K562 (cell line): ENCODE results near the gene LRRC8E.

Source experiments
- DPF2 ChIP-seq: fragments of 450-650 bp; IDR thresholded peaks from 2 replicates; pipeline ENCODE4 v1.6.1; 2016
- EP300 ChIP-seq: IDR thresholded peaks from 2 replicates; pipeline ENCODE4 v1.6.1; 2012; ENCODE audit warnings: low read length, improper control_type of control experiment
- EZH2 ChIP-seq: IDR thresholded peaks from 2 replicates; pipeline ENCODE4 v1.6.1; 2012; ENCODE audit warnings: low read depth, mild to moderate bottlenecking, inconsistent platforms, low read length, borderline replicate concordance
- JUNB ChIP-seq: fragments of 450-650 bp; formaldehyde crosslinking; conservative IDR thresholded peaks from 2 replicates; pipeline ENCODE4 v1.4.0; 2020; ENCODE audit warnings: mild to moderate bottlenecking
- MYBL2 ChIP-seq, 2 experiments: fragments of 450-650 bp in 1 of 2; sonication (generic) in 1 of 2; formaldehyde crosslinking in 1 of 2; IDR thresholded peaks; 2 replicates each; pipeline versions ENCODE4 v1.6.1 to v1.8.1; 2017 to 2022; ENCODE audit warnings: borderline replicate concordance in 1 of 2, inconsistent platforms in 1 of 2, low read depth in 1 of 2, mild to moderate bottlenecking in 1 of 2, missing genetic modification reagents in 1 of 2, moderate library complexity in 1 of 2
- MYNN ChIP-seq, 2 experiments: sonication (generic); formaldehyde crosslinking in 1 of 2; IDR thresholded peaks; 2 replicates each; pipeline versions ENCODE4 v1.5.0 to v1.6.1; 2016 to 2020; ENCODE audit warnings: antibody characterized with exemption in 1 of 2, missing genetic modification reagents in 1 of 2
- POLR2AphosphoS5 ChIP-seq: IDR thresholded peaks from 2 replicates; pipeline ENCODE4 v1.6.1; 2011; ENCODE audit warnings: mild to moderate bottlenecking, low read depth, low read length, moderate library complexity; ENCODE audit not compliant: control insufficient read depth, insufficient read depth
- PTTG1 ChIP-seq: fragments of 450-650 bp; IDR thresholded peaks from 2 replicates; pipeline ENCODE4 v1.6.1; 2016; ENCODE audit warnings: low read depth, mild to moderate bottlenecking, missing genetic modification characterization, missing compliant biosample characterization
- U2AF1 ChIP-seq: fragments of 200-400 bp; formaldehyde crosslinking; optimal IDR thresholded peaks from 2 replicates; pipeline ENCODE3; 2017; ENCODE audit warnings: mild to moderate bottlenecking, low read depth, low read length, moderate library complexity
- ZFP36 ChIP-seq: fragments of 150-350 bp; IDR thresholded peaks from 2 replicates; pipeline ENCODE4 v1.6.1; 2018; ENCODE audit warnings: low read length, low read depth; ENCODE audit not compliant: partially characterized antibody
- ZNF232 ChIP-seq: sonication (generic); formaldehyde crosslinking; IDR thresholded peaks from 2 replicates; pipeline ENCODE4 v1.8.0; 2022; ENCODE audit warnings: mild to moderate bottlenecking, missing genetic modification reagents
- TF ChIP-seq, protein P1 (sequence below), 3 experiments: IDR thresholded peaks in 2 of 3; conservative IDR thresholded peaks in 1 of 3; 2 replicates each; pipeline ENCODE4 v1.5.1; 2011 to 2012; ENCODE audit warnings: low read length in 3 of 3, mild to moderate bottlenecking in 3 of 3, control low read depth in 2 of 3, improper control_type of control experiment in 1 of 3, inconsistent platforms in 1 of 3, low read depth in 1 of 3, mixed read lengths in 1 of 3, moderate library complexity in 1 of 3; ENCODE audit not compliant: insufficient read depth in 2 of 3

- TF ChIP-seq ZFP36 (no peak), DPF2 (no peak; the same call in 1 of the 2 replicates), ZNF232 (CRISPR knock-in tag) (no peak), EP300 (no peak), POLR2AphosphoS5 (no peak), PTTG1 (tag) (no peak), EZH2 (no peak), MYBL2 (IDR thresholded peaks at IDR 0.05; ENCODE audit: low read depth) (no peak), MYBL2 (CRISPR knock-in tag; IDR thresholded peaks at IDR 0.05; ENCODE audit: borderline replicate concordance) (no peak), MYNN (IDR thresholded peaks at IDR 0.05) (no peak), MYNN (CRISPR knock-in tag; IDR thresholded peaks at IDR 0.05) (no peak), JUNB (CRISPR knock-in tag) (no peak), U2AF1 (no peak)
- TF ChIP-seq, protein P1, sequence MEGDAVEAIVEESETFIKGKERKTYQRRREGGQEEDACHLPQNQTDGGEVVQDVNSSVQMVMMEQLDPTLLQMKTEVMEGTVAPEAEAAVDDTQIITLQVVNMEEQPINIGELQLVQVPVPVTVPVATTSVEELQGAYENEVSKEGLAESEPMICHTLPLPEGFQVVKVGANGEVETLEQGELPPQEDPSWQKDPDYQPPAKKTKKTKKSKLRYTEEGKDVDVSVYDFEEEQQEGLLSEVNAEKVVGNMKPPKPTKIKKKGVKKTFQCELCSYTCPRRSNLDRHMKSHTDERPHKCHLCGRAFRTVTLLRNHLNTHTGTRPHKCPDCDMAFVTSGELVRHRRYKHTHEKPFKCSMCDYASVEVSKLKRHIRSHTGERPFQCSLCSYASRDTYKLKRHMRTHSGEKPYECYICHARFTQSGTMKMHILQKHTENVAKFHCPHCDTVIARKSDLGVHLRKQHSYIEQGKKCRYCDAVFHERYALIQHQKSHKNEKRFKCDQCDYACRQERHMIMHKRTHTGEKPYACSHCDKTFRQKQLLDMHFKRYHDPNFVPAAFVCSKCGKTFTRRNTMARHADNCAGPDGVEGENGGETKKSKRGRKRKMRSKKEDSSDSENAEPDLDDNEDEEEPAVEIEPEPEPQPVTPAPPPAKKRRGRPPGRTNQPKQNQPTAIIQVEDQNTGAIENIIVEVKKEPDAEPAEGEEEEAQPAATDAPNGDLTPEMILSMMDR (IDR thresholded peaks at IDR 0.05 in 2 of 3, conservative IDR thresholded peaks at IDR 0.05 in 1 of 3; ENCODE audit: insufficient read depth in 2 of 3, low read depth in 1 of 3, low read length in 3 of 3), result no peak
These were observed 20.0 kb upstream of the LRRC8E start for GRCh38 chr19:7868326-7868670.
